NCI-H446 (cell line): ENCODE measurements around the gene AFF2.

Experiments used
- DNase-seq, 2 experiments: peaks; one replicate each; lab custom pipeline; 2025; lab: John Stamatoyannopoulos, UW

AFF2 gene

DNA sequence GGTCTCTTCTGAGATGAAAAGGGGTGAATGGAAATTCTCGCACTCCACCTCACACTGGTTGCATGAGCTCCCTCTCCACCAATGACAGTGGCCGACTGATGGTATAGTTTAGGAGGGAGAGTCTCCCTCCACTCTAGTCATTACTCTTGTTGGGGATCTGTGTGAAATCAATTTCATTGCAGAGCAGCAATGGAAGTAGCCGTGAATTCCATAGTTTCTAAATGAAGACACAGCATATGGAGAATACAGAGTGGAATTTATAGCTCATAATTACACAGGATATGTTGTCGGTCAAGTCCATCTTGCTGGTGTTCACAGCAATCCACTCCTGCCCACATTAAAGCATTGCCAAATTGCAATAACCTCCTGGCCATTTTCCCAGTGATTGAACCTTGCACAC, 426.0 kb downstream of the AFF2 start:
- DNase-seq: no peak

DNA sequence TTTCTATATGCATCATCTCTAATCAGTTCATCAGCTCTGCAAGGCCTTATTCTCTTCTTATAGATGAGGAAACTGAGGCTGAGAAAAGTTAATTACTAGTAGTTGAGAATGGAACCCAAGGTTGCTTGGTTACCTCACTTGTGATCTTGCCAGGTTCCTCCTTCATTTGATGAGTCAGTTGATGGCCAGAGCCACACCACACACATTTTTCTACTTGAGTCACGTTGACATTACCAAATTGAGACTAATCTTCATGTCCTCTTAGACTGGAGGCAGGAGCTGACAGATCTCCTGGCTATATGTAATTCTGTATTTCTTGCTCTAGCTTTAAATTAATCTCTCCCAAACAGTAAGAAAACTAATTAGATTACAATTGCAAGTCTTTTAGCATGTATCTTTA, 428.4 kb downstream of the AFF2 start:
- no peak for DNase-seq

DNA sequence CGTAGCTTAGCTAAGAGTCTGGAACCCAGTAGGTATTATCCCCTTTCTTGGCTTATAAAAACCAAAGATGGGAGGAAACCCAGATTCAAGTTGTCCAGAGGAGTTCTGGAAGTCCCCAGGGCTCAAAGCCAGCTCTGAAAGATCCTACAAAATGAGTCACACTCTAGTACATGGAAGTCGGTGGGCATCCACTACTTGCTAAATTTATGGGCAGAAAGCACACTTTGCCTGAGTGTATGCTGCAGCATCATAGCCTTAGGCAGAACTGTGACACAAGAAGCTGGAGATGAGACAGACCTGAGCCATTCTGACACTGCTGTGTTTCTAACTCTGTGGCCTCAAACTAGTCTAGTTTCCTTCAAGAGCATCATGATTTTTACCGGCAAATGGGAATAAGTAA, 429.3 kb downstream of the AFF2 start:
- DNase-seq: no peak

DNA sequence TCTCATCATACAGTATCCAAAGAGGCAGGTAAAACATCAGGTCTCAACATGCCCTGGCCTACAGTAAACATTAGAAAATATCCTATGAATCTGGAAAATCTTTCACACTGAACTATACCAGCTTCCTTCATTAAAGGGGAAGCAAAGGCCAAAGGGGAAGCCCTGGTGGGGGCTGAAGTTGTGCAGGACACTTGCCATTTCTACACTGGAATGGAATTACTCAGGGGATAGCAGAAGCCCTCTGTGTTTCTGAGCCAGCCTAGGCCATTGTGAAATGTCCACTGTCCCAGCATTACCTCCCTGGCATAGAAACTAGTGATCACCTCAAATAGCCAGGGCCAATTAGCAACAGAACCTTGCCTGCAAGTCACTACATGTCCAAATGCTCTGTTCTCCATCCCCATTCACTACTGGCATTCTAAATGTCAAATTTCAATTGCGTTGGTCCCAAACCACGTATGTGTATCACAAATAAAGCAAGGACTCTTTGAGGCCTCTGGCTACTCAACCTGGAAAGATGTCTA, 429.9 kb downstream of the AFF2 start:
- DNase-seq: no peak

DNA sequence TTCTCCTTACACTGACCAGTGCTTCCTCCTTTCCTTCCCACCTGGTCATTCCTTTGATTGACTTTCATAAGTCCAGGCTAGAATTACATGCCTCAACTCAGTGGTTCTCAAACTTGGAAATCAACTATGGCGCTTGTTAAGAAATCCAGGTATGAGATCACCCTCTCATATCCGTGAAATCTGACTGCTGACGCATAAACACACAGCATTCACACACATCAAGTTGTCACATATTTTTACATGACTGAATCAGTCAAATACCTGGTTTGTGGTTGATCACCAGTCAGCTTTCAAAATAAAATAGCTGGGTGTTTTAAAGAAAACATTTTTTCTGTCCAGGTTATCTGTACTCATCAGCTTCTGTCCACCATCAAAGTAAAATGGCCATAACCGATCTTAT, 433.5 kb downstream of the AFF2 start:
- DNase-seq: no peak

DNA sequence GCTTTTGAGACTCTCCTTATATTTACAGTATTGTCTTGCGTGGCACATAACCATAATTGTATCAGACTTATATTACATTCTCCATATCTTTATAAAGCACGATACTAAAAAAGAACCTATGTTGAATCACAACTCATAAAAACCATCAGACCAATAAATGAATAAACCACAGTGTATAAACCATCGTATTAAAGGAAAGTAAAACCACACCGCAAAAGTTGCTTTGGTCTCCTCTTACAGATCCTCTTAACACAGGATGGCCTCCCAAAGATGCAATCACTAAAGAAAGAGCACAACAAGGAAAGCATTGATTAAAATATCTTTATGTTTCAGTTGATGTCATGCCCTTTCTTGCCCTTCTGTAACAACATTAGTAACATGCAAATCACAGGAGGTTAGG, 437.9 kb downstream of the AFF2 start:
- no peak for DNase-seq

DNA sequence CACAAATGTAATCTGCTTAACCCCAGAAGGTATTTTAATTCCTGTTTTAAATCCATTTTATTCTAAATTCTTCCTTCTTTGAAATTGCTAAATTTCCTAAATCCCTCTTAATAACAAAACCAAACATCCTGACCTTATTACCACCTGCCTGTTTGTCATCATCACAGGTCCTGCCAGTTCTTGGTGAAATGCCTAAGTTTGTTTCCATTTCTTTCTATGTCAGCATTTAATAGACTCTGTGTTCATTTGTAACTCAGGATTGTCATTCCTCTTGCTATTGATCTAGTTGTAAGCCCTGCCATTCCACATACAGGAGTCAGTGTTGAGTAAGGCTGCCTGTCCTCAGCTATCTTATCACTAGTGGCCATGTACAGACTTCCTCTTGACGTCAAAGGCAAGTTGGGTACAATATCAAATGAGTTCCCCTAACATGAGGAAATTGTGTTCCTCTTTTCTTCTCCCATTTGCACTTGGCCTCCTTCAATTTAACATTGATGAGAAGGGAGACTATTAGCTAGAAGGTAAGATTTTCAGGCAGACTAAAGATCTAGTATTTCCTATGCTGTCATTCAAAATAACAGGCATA, 440.1 kb downstream of the AFF2 start:
- DNase-seq: no peak

DNA sequence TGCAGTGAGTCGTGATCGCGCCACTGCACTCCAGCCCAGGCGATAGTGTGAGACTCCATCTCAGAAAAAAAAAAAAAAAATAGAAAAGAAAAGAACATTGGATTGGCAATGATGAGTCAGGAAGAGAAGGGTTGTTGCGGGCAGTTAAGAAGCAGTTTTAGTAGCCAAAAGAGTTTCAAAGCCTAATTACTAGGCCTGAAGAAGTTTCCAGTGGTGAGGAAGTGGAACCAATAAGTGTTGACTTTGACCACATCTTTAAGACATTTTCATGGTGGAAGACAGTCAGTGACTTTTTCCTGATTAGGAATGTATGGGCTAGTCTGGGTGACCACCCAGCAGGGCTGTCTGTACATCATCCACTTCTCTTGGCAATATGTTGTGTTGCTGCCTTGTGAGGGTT, 442.3 kb downstream of the AFF2 start:
- DNase-seq: no peak

DNA sequence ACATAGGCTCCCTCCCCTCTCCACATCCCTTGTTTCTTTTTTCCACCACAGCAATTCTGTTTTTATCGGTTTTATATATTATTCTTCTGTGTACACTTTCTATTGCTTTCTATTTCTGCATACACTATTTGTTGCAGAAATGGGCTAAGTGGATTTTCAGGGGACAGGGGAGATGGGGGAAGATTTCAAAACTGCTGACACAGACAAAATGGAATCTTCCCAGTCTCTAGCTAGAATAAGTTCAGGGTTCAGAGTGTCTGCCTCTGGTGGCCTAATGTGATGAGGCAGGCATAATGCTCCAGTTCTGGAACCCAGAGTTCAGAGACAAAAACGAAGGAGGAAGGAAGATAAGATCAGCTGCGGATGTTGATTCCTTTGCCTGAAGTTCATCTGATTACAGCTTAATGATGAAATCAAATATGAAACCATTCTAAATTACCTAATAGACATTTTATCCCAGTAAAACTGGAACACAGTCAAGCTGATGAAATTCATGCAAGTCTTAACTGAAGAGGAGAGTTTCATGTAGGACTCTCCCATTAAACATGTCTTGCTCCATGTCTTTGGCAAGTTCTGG, 447.1 kb downstream of the AFF2 start:
- DNase-seq: no peak

DNA sequence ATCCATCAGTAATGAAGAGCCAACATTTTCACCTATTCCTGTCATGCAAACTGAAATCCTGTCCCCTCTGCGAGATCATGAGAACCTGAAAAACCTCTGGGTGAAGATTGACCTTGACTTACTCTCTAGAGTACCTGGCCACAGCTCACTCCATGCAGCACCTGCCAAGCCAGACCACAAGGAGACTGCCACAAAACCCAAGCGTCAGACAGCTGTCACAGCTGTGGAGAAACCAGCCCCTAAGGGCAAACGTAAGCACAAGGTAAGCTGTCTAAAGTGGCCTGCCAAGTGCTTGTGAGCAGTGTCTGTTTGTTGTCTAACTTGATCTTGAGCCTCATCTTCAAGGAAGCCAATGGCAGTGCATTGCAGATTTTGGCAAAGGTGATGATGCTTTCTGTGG, 455.9 kb downstream of the AFF2 start:
- DNase-seq: no peak

DNA sequence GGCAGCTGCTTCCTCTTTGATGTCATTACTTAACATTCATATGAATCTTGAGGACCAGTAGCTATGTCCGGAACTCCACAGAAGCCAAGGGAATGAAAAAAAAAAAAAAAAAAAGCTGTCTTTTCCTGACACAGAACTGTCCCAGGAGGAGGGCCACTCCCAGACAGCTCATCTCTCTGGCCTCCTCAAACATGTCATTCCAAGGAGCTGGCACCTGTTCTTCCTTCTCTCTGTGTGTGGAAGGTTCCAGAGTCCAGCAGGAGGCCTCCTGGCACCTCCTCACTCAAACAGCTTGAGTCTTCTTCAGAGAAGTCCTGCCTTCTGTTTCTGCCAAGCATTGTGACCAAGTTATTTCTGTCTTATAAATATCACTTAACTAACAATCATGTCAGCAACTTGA, 458.5 kb downstream of the AFF2 start:
- DNase-seq: no peak

DNA sequence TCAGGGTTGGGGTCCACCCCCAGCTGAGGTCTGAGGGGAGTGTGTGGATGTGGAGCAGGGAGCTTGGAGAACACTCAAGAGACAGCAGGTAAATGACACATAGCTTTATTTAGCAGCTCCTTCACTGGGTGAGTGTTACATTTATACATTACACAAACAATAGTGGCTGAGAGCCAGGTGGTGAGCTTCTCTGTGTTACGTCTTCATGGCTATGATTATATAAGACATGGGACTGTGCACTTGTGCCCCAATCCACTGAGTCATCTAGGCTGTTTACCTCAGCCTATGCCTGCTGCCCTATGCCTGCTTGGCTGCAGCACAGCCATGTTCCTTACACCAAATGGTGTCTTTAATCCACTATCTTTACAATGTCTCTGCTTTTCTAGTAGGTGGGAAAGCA, 459.6 kb downstream of the AFF2 start:
- no peak for DNase-seq

DNA sequence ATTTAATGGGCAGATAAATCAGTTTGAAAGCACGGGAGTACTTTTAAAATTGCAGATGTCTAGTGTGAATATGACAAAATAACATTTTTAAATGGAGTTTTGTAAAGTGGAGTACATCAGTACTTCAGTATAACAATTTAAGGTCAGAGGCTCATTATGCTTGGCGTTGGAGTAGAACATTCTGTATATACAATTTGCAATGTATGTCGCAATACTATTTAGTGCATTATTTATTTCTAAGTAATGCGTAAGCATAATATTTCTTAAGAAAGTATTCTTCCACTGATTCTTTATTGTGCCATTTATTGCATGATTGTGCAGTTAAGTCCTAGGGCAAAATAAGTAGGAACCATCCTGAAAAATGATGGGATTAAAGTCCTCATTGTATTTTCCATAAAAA, 461.6 kb downstream of the AFF2 start:
- DNase-seq: no peak

DNA sequence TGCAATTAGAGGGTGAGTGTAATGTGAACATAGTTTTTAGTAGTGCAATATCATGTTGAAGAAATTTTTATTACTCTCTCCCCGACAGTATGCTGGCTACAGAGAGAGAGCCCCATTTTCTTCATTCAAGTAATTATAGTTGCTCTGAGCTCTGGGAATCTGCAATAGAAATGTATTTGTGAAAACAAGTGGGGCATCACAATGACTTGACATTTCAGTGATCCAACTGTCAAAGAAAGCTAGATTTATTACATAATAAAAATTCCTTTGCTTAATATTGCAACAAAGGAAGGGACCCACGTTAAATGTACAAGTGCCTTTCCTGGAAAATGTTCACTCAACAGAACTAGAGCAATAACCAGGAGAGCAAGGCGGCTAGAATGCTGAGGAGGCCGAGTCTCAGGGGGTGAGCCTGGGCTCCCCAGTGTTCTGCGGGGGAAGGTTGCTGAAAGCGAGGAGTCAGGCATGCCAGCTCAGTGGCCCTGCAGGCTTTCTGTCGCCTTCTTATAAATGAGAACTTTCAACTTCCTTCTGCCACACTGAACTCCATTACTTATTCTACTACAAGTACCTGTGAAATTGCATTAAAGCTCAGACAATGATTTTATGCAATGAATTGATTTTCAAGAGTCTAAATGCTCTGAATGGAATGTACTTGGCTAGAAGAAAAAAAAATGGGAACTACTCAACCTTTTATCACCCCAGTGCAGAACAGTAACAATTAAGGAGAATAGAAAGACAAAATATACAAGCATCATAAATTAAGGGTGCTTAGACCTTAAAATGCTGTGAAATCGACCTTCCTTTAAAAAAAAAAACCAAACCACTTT, 476.4 kb downstream of the AFF2 start:
- no peak for DNase-seq

DNA sequence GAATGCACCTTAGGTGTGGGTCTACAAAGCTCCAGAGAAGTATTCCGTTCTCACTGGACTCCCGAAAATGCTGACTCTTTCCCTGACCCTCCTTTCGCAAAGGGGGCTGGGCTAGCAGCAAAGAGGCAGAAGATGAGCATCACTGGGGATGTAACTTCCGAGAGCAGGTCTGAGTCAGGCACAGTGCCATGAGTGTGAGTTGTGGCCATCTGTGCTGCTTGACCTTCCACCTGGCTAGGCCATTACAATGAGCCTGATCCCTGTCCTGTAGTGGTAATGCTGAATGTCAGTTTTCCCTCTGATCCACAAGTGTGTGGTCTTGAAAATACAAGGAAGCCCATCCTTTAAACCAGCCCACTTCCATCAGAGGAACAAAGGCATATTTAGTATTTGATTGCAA, 479.4 kb downstream of the AFF2 start:
- DNase-seq: no peak

DNA sequence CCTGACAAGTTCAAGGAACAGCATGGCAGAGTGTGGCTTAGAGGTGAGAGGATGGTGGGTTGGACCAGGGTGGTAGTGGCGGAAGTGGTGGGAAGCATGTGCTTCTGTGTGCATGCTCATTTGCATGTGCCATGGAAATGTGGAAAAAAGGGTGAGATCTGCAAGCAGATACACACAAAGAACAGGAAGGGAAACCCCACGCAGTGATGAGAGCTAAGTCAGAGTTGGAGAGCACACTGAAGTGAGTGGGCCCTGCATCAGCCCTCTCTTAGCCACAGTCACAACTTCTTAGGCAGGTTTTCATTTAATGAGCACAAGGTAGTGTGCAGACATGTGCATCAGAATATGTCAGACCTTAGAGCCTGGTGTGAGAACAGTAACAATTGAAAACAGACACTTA, 483.8 kb downstream of the AFF2 start:
- DNase-seq: no peak

DNA sequence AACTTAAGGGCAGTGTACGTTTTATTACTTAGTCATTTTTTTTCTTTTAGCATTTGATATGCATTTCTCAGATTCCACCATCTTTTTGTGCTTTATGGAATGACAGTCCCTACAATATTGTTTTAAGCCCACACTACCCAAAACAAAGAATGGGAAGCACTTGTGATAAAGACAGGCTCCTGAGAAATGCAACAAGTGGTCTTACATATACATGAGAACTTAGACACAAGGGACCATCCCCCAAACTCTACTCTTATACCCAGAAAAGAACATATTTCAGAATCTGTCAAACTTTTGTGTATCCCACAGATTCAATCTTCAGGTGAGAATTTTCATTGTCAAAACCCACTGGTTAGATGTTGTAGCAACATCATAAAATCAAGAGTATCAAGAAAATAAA, 491.1 kb downstream of the AFF2 start:
- DNase-seq: no peak

DNA sequence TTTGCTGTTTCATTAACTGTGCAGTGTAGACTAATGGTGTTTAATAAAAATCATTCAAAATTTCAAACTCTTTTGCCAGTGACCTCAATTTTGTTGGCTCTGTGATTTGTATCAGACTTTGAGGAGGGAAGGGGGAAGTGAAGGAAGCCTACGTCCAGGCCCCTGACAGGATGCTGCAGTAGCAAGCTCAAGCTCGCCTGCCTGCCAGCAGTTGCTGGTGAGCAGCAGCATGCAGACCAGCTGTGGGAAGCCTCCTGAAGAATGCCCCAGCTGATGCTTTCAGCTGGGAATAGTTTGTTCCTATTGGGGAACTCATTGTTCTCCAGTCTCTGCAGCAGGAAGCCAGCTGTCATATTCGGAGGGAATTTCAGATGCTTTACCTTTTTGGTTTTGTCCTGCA, 495.2 kb downstream of the AFF2 start:
- DNase-seq: no peak

DNA sequence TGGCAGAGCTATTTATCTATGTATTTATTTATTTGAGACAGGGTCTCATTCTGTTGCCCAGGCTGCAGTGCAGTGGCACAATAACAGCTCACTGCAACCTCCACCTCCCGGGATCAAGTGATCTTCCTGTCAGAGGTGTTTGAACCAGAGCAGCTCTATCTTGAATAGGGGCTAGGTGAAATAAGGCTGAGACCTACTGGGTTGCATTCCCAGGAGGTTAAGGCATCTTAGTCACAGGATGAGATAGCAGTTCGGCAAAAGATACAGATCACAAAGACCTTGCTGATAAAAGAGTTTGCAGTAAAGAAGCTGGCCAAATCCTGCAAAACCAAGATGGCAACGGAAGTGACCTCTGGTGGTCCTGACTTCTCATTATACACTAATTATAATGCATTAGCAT, 501.9 kb downstream of the AFF2 start:
- DNase-seq: no peak

DNA sequence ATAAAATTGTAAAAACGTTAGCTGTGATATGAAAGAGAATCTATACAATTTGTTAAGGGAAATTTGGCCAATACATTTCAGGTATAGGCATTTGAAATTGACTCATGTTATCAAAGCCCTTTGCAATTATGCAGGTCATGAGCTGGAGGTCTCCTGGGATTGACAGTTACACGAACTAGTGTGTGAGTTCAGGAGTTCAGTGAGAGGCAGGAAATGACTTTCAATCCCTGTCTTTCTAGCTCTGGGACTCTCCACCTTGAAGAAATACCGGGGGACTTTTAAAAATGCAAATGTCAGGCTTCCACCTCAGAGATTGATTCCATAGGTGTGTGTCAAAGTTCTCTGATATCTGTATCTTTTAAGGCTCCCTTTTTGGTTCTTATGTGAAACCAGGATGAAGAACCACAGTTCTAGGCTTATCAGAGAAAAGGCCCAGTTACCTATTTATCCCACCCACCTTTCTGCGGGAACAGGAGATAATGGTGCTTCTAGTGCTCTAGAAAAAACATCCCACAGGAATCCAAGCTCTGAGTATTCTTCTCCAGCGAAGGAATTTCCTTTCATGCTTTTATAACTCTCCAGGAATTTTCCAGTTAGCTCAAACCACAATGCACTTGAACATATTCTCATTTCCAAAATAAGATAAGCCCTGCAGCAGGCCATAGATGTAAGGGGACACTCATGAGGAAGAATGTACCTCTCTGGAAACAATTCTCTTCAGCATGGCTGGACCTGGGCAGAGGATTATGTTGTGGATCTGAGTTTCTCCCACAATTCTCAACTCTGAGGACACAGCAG, 503.6 kb downstream of the AFF2 start:
- DNase-seq: no peak

DNA sequence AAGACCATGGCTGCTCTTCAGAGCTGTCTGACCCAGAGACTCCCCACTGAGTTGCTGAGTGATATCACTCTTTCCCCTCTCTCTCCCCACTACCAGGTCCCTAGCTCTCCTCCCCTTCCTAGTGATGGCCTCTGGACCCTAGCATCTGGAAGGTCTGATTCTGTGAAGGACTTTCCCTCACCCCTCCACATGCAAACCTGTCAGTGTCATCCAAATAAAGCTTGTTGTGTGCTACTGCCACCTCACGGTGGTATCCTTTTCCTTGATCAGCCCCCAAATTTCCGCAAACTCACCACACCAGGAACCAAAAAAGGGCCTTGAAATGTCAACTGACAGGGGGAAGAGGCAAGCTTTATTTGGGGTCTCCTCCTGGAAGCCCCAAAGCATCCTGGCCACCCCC, 504.5 kb downstream of the AFF2 start:
- no peak for DNase-seq

DNA sequence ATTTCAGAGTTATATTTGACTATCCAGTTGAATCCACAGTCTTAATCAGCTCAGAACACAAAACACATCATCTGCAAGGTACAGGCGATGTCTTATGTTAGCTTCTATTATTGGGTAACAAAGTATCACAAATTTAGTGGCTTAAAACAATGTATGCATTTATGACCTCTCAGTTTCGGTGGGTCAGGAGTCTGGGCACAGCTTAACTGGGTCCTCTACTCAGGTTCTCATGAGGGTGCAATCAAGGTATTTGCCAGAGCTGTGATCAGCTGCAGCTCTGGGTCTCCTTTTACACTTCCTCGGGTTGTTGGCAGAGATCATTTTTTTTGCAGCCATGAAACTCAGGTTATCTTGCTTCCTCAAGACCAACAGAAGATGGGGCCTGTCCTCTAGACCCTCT, 505.8 kb downstream of the AFF2 start:
- DNase-seq: no peak

DNA sequence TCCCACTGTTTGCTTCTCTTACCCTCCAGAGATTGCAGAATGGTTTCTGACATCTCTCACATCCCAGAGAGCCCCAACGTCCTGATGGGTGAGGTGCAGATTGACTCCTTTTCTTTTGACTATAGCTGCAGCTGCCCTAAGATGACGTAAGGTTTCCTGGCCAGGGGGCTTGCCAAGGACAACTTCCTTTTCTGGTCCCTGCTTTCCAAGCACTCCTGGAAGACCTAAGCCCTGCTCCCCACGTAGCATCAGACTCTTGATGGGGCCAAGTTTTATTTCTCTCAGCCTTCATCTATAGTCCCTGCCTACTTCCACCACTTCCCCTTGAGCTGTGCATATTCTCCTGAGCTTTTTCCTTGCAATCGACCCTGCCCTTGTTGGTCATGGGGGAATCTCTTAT, 507.0 kb downstream of the AFF2 start:
- DNase-seq: no peak
